Measurements from ENCODE around the gene ASPRV1.

ASPRV1 gene

GRCh38 chr2:69977906-69978482 is 16.6 kb upstream of the ASPRV1 start:
- H3K27me3 ChIP-seq (replicated peaks): no peaks in the 10 kb centered on the region
- H3K4me3 ChIP-seq (ENCODE audit: low read depth, low read length): no peak overlapping the region
- TF ChIP-seq CTCF (IDR thresholded peaks at IDR 0.05; ENCODE audit: low read depth, low read length, missing control alignments): no peak
- DNase-seq: no peak
- in situ Hi-C loops (cut with HindIII; ENCODE audit: low pct_ligation_motif_present, low sequenced_read_pairs): no loop called here
- H3K27ac ChIP-seq: no peak overlapping the region
- H3K36me3 ChIP-seq (replicated peaks): no peaks in the 10 kb centered on the region

GRCh38 chr2:69977186-69977585 is 15.8 kb upstream of the ASPRV1 start:
- in situ Hi-C loops (cut with HindIII; ENCODE audit: low pct_ligation_motif_present, low sequenced_read_pairs): no loop called here
- H3K36me3 ChIP-seq (replicated peaks): no peaks in the 10 kb centered on the region
- no peaks in the 10 kb centered on the region for H3K27me3 ChIP-seq (replicated peaks)
- TF ChIP-seq CTCF (IDR thresholded peaks at IDR 0.05; ENCODE audit: low read depth, low read length, missing control alignments): no peak
- no peak overlapping the region for H3K27ac ChIP-seq
- H3K4me3 ChIP-seq (ENCODE audit: low read depth, low read length): no peak overlapping the region
- DNase-seq: no peak

GRCh38 chr2:69975853-69976462 is 14.5 kb upstream of the ASPRV1 start:
- Histone ChIP-seq H3K4me3 (ENCODE audit: low read depth, low read length) (no peak overlapping the region), H3K27ac (no peak overlapping the region), H3K27me3 (replicated peaks) (no peaks in the 10 kb centered on the region), H3K36me3 (replicated peaks) (no peaks in the 10 kb centered on the region)
- DNase-seq: no peak
- in situ Hi-C loops (cut with HindIII; ENCODE audit: low pct_ligation_motif_present, low sequenced_read_pairs): no loop called here
- no peak for TF ChIP-seq CTCF (IDR thresholded peaks at IDR 0.05; ENCODE audit: low read depth, low read length, missing control alignments)

- no peak for TF ChIP-seq CTCF (IDR thresholded peaks at IDR 0.05; ENCODE audit: low read depth, low read length, missing control alignments)
- H3K27ac ChIP-seq: no peak overlapping the region
- H3K4me3 ChIP-seq (ENCODE audit: low read depth, low read length): no peak overlapping the region
- in situ Hi-C loops (cut with HindIII; ENCODE audit: low pct_ligation_motif_present, low sequenced_read_pairs): no loop called here
- H3K27me3 ChIP-seq (replicated peaks): no peaks in the 10 kb centered on the region
- no peak for DNase-seq
- H3K36me3 ChIP-seq (replicated peaks): no peaks in the 10 kb centered on the region
Observed at GRCh38 chr2:69975136-69975852, 13.9 kb upstream of the ASPRV1 start.

- DNase-seq: no peak
- no peaks in the 10 kb centered on the region for H3K36me3 ChIP-seq (replicated peaks)
- H3K4me3 ChIP-seq (ENCODE audit: low read depth, low read length): no peak overlapping the region
- no peaks in the 10 kb centered on the region for H3K27me3 ChIP-seq (replicated peaks)
- in situ Hi-C loops (cut with HindIII; ENCODE audit: low pct_ligation_motif_present, low sequenced_read_pairs): no loop called here
- TF ChIP-seq CTCF (IDR thresholded peaks at IDR 0.05; ENCODE audit: low read depth, low read length, missing control alignments): no peak
- no peak overlapping the region for H3K27ac ChIP-seq
Observed at GRCh38 chr2:69973335-69973735, 11.9 kb upstream of the ASPRV1 start.
